WTC11 (cell line): Measurements from ENCODE around the gene TPX2. TPM values are rescaled to one million over a fixed set of nuclear protein-coding genes. Genes with fewer than 3 reads are reported as not detected.

Experiments used
- ATAC-seq: fragments of 200-7000 bp; cut with Tn5 transposase; 2 replicates; pipeline ENCODE4 v1.10.0; 2021; ENCODE audit warnings: mild to moderate bottlenecking, moderate library complexity
- CTCF ChIA-PET: fragments of 300-600 bp; sonication (Branson Sonifier 250); formaldehyde crosslinking; loops from one replicate; lab custom pipeline; 2021; ENCODE audit warnings: antibody characterized with exemption; lab: Charles Lee
- POLR2A ChIA-PET: fragments of 350-600 bp; sonication (Branson Sonifier 250); formaldehyde crosslinking; loops from one replicate; lab custom pipeline; 2021; ENCODE audit warnings: antibody characterized with exemption; lab: Charles Lee
- DNase-seq: peaks from one replicate; pipeline ENCODE4 v3.0.0; 2021; ENCODE audit warnings: low spot score
- H3K27ac Mint-ChIP-seq: 2 replicates; pipeline ENCODE4 v1.8.0; 2021; ENCODE audit warnings: mixed read lengths
- H3K27me3 Mint-ChIP-seq: 2 replicates; pipeline ENCODE4 v1.8.0; 2021; ENCODE audit warnings: low read depth, mild to moderate bottlenecking, moderate library complexity, mixed read lengths
- H3K36me3 Mint-ChIP-seq: 2 replicates; pipeline ENCODE4 v1.8.0; 2021; ENCODE audit warnings: mixed read lengths
- H3K4me1 Mint-ChIP-seq: 2 replicates; pipeline ENCODE4 v1.8.0; 2022; ENCODE audit warnings: mixed read lengths
- H3K4me3 Mint-ChIP-seq: 2 replicates; pipeline ENCODE4 v1.8.0; 2021; ENCODE audit warnings: mild to moderate bottlenecking, moderate library complexity, mixed read lengths
- H3K9me3 Mint-ChIP-seq: 2 replicates; pipeline ENCODE4 v1.8.0; 2021; ENCODE audit warnings: mixed read lengths
- ATF3 ChIP-seq: sonication (generic); formaldehyde crosslinking; conservative IDR thresholded peaks from 2 replicates; pipeline ENCODE4 v1.8.1; 2022; ENCODE audit warnings: mild to moderate bottlenecking, missing genetic modification reagents
- E2F1 ChIP-seq: sonication (generic); formaldehyde crosslinking; IDR thresholded peaks from 2 replicates; pipeline ENCODE4 v1.8.0; 2022; ENCODE audit warnings: mild to moderate bottlenecking, missing genetic modification reagents
- ETV6 ChIP-seq: sonication (generic); formaldehyde crosslinking; IDR thresholded peaks from 2 replicates; pipeline ENCODE4 v1.8.1; 2022; ENCODE audit warnings: mild to moderate bottlenecking, missing genetic modification reagents
- FOXP1 ChIP-seq: sonication (generic); formaldehyde crosslinking; IDR thresholded peaks from 2 replicates; pipeline ENCODE4 v1.8.0; 2022; ENCODE audit warnings: missing genetic modification reagents, mild to moderate bottlenecking, moderate library complexity, borderline replicate concordance
- GRHL2 ChIP-seq: fragments of 250-450 bp; sonication (Bioruptor Pico); IDR thresholded peaks from 2 replicates; pipeline ENCODE4 v1.8.0; 2022; ENCODE audit warnings: mild to moderate bottlenecking, moderate library complexity; ENCODE audit not compliant: insufficient replicate concordance, severe bottlenecking
- HMGA2 ChIP-seq: fragments of 250-450 bp; sonication (Bioruptor Pico); IDR thresholded peaks from 2 replicates; pipeline ENCODE4 v1.4.0; 2021; ENCODE audit warnings: mild to moderate bottlenecking, moderate library complexity
- MAX ChIP-seq: sonication (generic); formaldehyde crosslinking; IDR thresholded peaks from 2 replicates; pipeline ENCODE4 v1.8.0; 2022; ENCODE audit warnings: mild to moderate bottlenecking, missing genetic modification reagents
- MXD4 ChIP-seq: fragments of 250-450 bp; sonication (Bioruptor Pico); IDR thresholded peaks from 2 replicates; pipeline ENCODE4 v1.8.0; 2021; ENCODE audit warnings: mild to moderate bottlenecking, moderate library complexity, borderline replicate concordance
- NR2C2 ChIP-seq: sonication (generic); formaldehyde crosslinking; IDR thresholded peaks from 2 replicates; pipeline ENCODE4 v1.8.0; 2022; ENCODE audit warnings: mild to moderate bottlenecking, missing genetic modification reagents
- PREB ChIP-seq: sonication (generic); formaldehyde crosslinking; IDR thresholded peaks from 2 replicates; pipeline ENCODE4 v1.8.1; 2022; ENCODE audit warnings: mild to moderate bottlenecking, missing genetic modification reagents, moderate library complexity, borderline replicate concordance
- PRRX2 ChIP-seq: fragments of 250-450 bp; sonication (Bioruptor Pico); IDR thresholded peaks from 2 replicates; pipeline ENCODE4 v1.8.0; 2021; ENCODE audit warnings: mild to moderate bottlenecking
- RELA ChIP-seq: sonication (generic); formaldehyde crosslinking; IDR thresholded peaks from 2 replicates; pipeline ENCODE4 v1.8.1; 2022; ENCODE audit warnings: missing genetic modification reagents, mild to moderate bottlenecking, borderline replicate concordance
- SMAD3 ChIP-seq: sonication (generic); formaldehyde crosslinking; IDR thresholded peaks from 2 replicates; pipeline ENCODE4 v1.8.0; 2022; ENCODE audit warnings: missing genetic modification reagents, mild to moderate bottlenecking, borderline replicate concordance
- SMAD4 ChIP-seq: sonication (generic); formaldehyde crosslinking; IDR thresholded peaks from 2 replicates; pipeline ENCODE4 v1.8.0; 2022; ENCODE audit warnings: mild to moderate bottlenecking, missing genetic modification reagents
- SP1 ChIP-seq: sonication (generic); formaldehyde crosslinking; conservative IDR thresholded peaks from 2 replicates; pipeline ENCODE4 v1.8.1; 2022; ENCODE audit warnings: missing genetic modification reagents
- TCF7 ChIP-seq: sonication (generic); formaldehyde crosslinking; IDR thresholded peaks from 2 replicates; pipeline ENCODE4 v1.8.0; 2022; ENCODE audit warnings: mild to moderate bottlenecking, low read depth, missing genetic modification reagents, moderate library complexity
- TEAD1 ChIP-seq: sonication (generic); formaldehyde crosslinking; IDR thresholded peaks from 2 replicates; pipeline ENCODE4 v1.8.0; 2022; ENCODE audit warnings: mild to moderate bottlenecking, missing genetic modification reagents
- TP53 ChIP-seq: sonication (generic); formaldehyde crosslinking; IDR thresholded peaks from 2 replicates; pipeline ENCODE4 v1.8.1; 2023; ENCODE audit warnings: mild to moderate bottlenecking, missing genetic modification reagents
- ZNF263 ChIP-seq: sonication (generic); formaldehyde crosslinking; IDR thresholded peaks from 2 replicates; pipeline ENCODE4 v1.8.1; 2022; ENCODE audit warnings: low read depth, mild to moderate bottlenecking, moderate library complexity, missing genetic modification reagents
- ZNF532 ChIP-seq: fragments of 250-450 bp; sonication (Bioruptor Pico); IDR thresholded peaks from 2 replicates; pipeline ENCODE4 v1.9.0; 2021; ENCODE audit warnings: mild to moderate bottlenecking, borderline replicate concordance
- total RNA-seq: library from RNA; stranded (reverse); gene quantifications from 3 replicates; pipeline ENCODE4 v1.2.3, GENCODE V29; 2021
- TF ChIP-seq, protein P1 (sequence below): sonication (generic); formaldehyde crosslinking; IDR thresholded peaks from 2 replicates; pipeline ENCODE4 v1.8.1; 2022; ENCODE audit warnings: low read depth, mild to moderate bottlenecking, moderate library complexity, missing genetic modification reagents, borderline replicate concordance
- TF ChIP-seq, protein P2 (sequence below): sonication (generic); formaldehyde crosslinking; IDR thresholded peaks from 2 replicates; pipeline ENCODE4 v1.8.0; 2022; ENCODE audit warnings: mild to moderate bottlenecking, missing genetic modification reagents
- TF ChIP-seq, protein P3 (sequence below): sonication (generic); formaldehyde crosslinking; IDR thresholded peaks from 2 replicates; pipeline ENCODE4 v1.8.1; 2023; ENCODE audit warnings: mild to moderate bottlenecking, missing genetic modification reagents, moderate library complexity

The TPX2 gene
- total RNA-seq, 1 experiment from 2014 or later: 123 TPM

- TF ChIP-seq ZNF532 (CRISPR knock-in tag): no peak
Observed at GRCh38 chr20:31757254-31757653, 18.2 kb downstream of the TPX2 start (continued).

GRCh38 chr20:31758521-31758920 is 19.4 kb downstream of the TPX2 start:
- TF ChIP-seq FOXP1 (CRISPR knock-in tag): no peak
- TF ChIP-seq ZNF263 (CRISPR knock-in tag): no peak
- TF ChIP-seq TEAD1 (CRISPR knock-in tag): no peak
- ATAC-seq (no peak), DNase-seq (no peak)
- Mint-ChIP-seq H3K27me3 (no peaks in the 10 kb centered on the region), H3K27ac (peak overlapping the region; percentile 80; the same call in 1 of the 2 replicates), H3K4me1 (peaks cover 6% of the 10 kb centered on the region), H3K9me3 (no peaks in the 10 kb centered on the region), H3K4me3 (no peak overlapping the region), H3K36me3 (peaks cover 53% of the 10 kb centered on the region)
- ChIA-PET CTCF (interaction anchor here (0.6 kb wide), 1 partner anchor 35 kb away, joined by 4 read pairs; no protein-coding TSS in a partner anchor), POLR2A (no interaction called here)

GRCh38 chr20:31758991-31759390 is 19.9 kb downstream of the TPX2 start:
- DNase-seq: no peak
- POLR2A ChIA-PET: no interaction called here
- no peak for ATAC-seq
- TF ChIP-seq SMAD4 (CRISPR knock-in tag) (no peak), SP1 (CRISPR knock-in tag) (no peak), MXD4 (CRISPR knock-in tag) (no peak), GRHL2 (CRISPR knock-in tag) (no peak), HMGA2 (CRISPR knock-in tag) (no peak), ETV6 (no peak), MAX (CRISPR knock-in tag) (no peak), PREB (CRISPR knock-in tag) (no peak), E2F1 (CRISPR knock-in tag) (no peak), RELA (no peak), ATF3 (CRISPR knock-in tag) (no peak), PRRX2 (no peak), TCF7 (CRISPR knock-in tag) (no peak), NR2C2 (CRISPR knock-in tag) (no peak), SMAD3 (CRISPR knock-in tag) (no peak), TP53 (CRISPR knock-in tag) (no peak)
- TF ChIP-seq, protein P1, sequence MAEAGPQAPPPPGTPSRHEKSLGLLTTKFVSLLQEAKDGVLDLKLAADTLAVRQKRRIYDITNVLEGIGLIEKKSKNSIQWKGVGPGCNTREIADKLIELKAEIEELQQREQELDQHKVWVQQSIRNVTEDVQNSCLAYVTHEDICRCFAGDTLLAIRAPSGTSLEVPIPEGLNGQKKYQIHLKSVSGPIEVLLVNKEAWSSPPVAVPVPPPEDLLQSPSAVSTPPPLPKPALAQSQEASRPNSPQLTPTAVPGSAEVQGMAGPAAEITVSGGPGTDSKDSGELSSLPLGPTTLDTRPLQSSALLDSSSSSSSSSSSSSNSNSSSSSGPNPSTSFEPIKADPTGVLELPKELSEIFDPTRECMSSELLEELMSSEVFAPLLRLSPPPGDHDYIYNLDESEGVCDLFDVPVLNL (CRISPR knock-in tag): no peak
- TF ChIP-seq, protein P2, sequence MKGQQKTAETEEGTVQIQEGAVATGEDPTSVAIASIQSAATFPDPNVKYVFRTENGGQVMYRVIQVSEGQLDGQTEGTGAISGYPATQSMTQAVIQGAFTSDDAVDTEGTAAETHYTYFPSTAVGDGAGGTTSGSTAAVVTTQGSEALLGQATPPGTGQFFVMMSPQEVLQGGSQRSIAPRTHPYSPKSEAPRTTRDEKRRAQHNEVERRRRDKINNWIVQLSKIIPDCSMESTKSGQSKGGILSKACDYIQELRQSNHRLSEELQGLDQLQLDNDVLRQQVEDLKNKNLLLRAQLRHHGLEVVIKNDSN (CRISPR knock-in tag): no peak
- TF ChIP-seq, protein P3, sequence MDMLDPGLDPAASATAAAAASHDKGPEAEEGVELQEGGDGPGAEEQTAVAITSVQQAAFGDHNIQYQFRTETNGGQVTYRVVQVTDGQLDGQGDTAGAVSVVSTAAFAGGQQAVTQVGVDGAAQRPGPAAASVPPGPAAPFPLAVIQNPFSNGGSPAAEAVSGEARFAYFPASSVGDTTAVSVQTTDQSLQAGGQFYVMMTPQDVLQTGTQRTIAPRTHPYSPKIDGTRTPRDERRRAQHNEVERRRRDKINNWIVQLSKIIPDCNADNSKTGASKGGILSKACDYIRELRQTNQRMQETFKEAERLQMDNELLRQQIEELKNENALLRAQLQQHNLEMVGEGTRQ (CRISPR knock-in tag): no peak
- peak overlapping the region; percentile 57; the same call in 1 of the 2 replicates for H3K27ac Mint-ChIP-seq
- CTCF ChIA-PET: no interaction called here
- peaks cover 6% of the 10 kb centered on the region for H3K4me1 Mint-ChIP-seq
- no peaks in the 10 kb centered on the region for H3K27me3 Mint-ChIP-seq
- peaks cover 53% of the 10 kb centered on the region for H3K36me3 Mint-ChIP-seq
- no peaks in the 10 kb centered on the region for H3K9me3 Mint-ChIP-seq
- no peak overlapping the region for H3K4me3 Mint-ChIP-seq
